Endothelial cell (in vitro differentiated cells): ENCODE results near the gene GRAMD4. TPM values are rescaled to one million over a fixed set of nuclear protein-coding genes. Genes with fewer than 3 reads are reported as not detected.

ENCODE experiments used
- DNase-seq: peaks from one replicate; pipeline ENCODE4 v3.0.0; 2021; ENCODE audit warnings: low spot score
- H3K27ac Mint-ChIP-seq: one replicate; pipeline ENCODE4 v1.8.0; 2021; ENCODE audit warnings: mixed read lengths, inconsistent platforms; ENCODE audit not compliant: unreplicated experiment
- H3K27me3 Mint-ChIP-seq: one replicate; pipeline ENCODE4 v1.8.0; 2021; ENCODE audit warnings: mild to moderate bottlenecking, moderate library complexity, mixed read lengths, inconsistent platforms; ENCODE audit not compliant: unreplicated experiment
- H3K36me3 Mint-ChIP-seq: one replicate; pipeline ENCODE4 v1.8.0; 2021; ENCODE audit warnings: mild to moderate bottlenecking, low read depth, mixed read lengths, inconsistent platforms; ENCODE audit not compliant: unreplicated experiment
- H3K4me1 Mint-ChIP-seq: one replicate; pipeline ENCODE4 v1.8.0; 2021; ENCODE audit warnings: mild to moderate bottlenecking, mixed read lengths, inconsistent platforms; ENCODE audit not compliant: unreplicated experiment
- H3K4me3 Mint-ChIP-seq: one replicate; pipeline ENCODE4 v1.8.0; 2021; ENCODE audit warnings: mild to moderate bottlenecking, mixed read lengths, inconsistent platforms; ENCODE audit not compliant: unreplicated experiment
- H3K9me3 Mint-ChIP-seq: one replicate; pipeline ENCODE4 v1.8.0; 2021; ENCODE audit warnings: mixed read lengths, inconsistent platforms; ENCODE audit not compliant: unreplicated experiment
- total RNA-seq: library from RNA; stranded (reverse); fragmentation: NEBNext Ultra II Directional; extraction: Animal tissue kit (Norgen Biotek cat#: 25700); gene quantifications from one replicate; pipeline ENCODE4 v1.2.1, GENCODE V29; 2021; ENCODE audit not compliant: unreplicated experiment
- TF ChIP-seq, protein P1 (sequence below): fragments of 200-600 bp; sonication (generic); IDR thresholded peaks from one replicate; pipeline ENCODE4 v1.5.0; 2021; ENCODE audit warnings: antibody characterized with exemption; ENCODE audit not compliant: unreplicated experiment

The GRAMD4 gene
- total RNA-seq, 1 donor from 2014 or later = 42.7 TPM

- DNase-seq = no peak
- Mint-ChIP-seq H3K9me3 (no peaks in the 10 kb centered on the region), H3K36me3 (peaks cover 14% of the 10 kb centered on the region), H3K27me3 (peaks cover 12% of the 10 kb centered on the region), H3K4me3 (no peak overlapping the region), H3K27ac (no peak overlapping the region), H3K4me1 (no peaks in the 10 kb centered on the region)
- TF ChIP-seq, protein P1, sequence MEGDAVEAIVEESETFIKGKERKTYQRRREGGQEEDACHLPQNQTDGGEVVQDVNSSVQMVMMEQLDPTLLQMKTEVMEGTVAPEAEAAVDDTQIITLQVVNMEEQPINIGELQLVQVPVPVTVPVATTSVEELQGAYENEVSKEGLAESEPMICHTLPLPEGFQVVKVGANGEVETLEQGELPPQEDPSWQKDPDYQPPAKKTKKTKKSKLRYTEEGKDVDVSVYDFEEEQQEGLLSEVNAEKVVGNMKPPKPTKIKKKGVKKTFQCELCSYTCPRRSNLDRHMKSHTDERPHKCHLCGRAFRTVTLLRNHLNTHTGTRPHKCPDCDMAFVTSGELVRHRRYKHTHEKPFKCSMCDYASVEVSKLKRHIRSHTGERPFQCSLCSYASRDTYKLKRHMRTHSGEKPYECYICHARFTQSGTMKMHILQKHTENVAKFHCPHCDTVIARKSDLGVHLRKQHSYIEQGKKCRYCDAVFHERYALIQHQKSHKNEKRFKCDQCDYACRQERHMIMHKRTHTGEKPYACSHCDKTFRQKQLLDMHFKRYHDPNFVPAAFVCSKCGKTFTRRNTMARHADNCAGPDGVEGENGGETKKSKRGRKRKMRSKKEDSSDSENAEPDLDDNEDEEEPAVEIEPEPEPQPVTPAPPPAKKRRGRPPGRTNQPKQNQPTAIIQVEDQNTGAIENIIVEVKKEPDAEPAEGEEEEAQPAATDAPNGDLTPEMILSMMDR = no peak
Observed at GRCh38 chr22:46665751-46666280, 45.6 kb downstream of the GRAMD4 start.

DNA sequence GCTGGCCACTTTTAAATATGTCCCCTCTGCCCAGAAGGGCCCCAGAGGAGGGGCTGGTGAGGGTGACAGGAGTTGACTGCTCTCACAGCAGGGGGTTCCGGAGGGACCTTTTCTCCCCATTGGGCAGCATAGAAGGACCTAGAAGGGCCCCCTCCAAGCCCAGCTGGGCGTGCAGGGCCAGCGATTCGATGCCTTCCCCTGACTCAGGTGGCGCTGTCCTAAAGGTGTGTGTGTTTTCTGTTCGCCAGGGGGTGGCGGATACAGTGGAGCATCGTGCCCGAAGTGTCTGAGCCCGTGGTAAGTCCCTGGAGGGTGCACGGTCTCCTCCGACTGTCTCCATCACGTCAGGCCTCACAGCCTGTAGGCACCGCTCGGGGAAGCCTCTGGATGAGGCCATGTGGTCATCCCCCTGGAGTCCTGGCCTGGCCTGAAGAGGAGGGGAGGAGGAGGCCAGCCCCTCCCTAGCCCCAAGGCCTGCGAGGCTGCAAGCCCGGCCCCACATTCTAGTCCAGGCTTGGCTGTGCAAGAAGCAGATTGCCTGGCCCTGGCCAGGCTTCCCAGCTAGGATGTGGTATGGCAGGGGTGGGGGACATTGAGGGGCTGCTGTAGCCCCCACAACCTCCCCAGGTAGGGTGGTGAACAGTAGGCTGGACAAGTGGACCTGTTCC is 46.5 kb downstream of the GRAMD4 start:
- H3K27me3 Mint-ChIP-seq = peaks cover 8% of the 10 kb centered on the region
- no peaks in the 10 kb centered on the region for H3K9me3 Mint-ChIP-seq
- H3K27ac Mint-ChIP-seq = no peak overlapping the region
- DNase-seq = no peak
- no peaks in the 10 kb centered on the region for H3K4me1 Mint-ChIP-seq
- peaks cover 11% of the 10 kb centered on the region for H3K36me3 Mint-ChIP-seq
- H3K4me3 Mint-ChIP-seq = no peak overlapping the region
- TF ChIP-seq, protein P1 = no peak

- TF ChIP-seq, protein P1 = no peak
- Mint-ChIP-seq H3K9me3 (no peaks in the 10 kb centered on the region), H3K4me3 (no peak overlapping the region), H3K36me3 (peaks cover 11% of the 10 kb centered on the region), H3K27ac (no peak overlapping the region), H3K27me3 (peaks cover 7% of the 10 kb centered on the region), H3K4me1 (no peaks in the 10 kb centered on the region)
- no peak for DNase-seq
Observed at GRCh38 chr22:46667245-46667623, 47.0 kb downstream of the GRAMD4 start.

DNA sequence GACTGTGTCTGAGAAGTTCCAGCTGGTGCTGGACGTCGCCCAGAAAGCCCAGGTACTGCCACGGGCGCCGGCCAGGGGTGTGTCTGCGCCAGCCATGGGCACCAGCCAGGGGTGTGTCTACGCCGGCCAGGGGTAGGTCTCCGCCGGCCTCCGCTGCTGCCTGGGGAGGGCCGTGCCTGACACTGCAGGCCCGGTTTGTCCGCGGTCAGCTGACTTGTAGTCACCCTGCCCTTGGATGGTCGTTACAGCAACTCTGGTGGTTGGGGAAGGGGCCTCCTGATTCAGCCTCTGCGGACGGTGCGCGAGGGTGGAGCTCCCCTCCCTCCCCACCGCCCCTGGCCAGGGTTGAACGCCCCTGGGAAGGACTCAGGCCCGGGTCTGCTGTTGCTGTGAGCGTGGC is 47.9 kb downstream of the GRAMD4 start:
- peaks cover 7% of the 10 kb centered on the region for H3K27me3 Mint-ChIP-seq
- H3K9me3 Mint-ChIP-seq = no peaks in the 10 kb centered on the region
- peaks cover 11% of the 10 kb centered on the region for H3K36me3 Mint-ChIP-seq
- no peak for DNase-seq
- TF ChIP-seq, protein P1 = no peak
- no peak overlapping the region for H3K4me3 Mint-ChIP-seq
- no peak overlapping the region for H3K27ac Mint-ChIP-seq
- H3K4me1 Mint-ChIP-seq = no peaks in the 10 kb centered on the region

DNA sequence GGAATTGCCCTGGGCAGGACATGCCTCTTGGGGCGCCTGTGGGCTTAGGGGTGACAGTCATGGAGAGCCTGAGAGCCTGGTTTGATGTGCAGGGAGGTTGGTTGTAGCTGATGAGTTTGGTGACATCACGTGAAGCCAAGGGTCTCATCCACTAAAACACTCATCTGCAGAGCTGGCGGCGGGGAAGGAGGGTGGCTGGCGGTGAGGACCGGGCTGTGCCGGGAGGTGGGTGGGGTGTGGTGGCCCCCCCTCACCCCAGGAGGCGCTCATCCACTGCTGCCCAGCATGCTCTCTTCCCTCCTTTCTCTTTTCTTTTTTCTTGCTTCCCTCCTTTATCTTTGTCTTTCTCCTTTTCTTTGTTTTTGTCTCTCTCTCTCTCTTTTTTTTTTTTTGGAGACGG is 49.0 kb downstream of the GRAMD4 start:
- no peaks in the 10 kb centered on the region for H3K9me3 Mint-ChIP-seq
- no peak overlapping the region for H3K4me3 Mint-ChIP-seq
- peaks cover 2% of the 10 kb centered on the region for H3K27me3 Mint-ChIP-seq
- DNase-seq = no peak
- H3K27ac Mint-ChIP-seq = no peak overlapping the region
- peaks cover 11% of the 10 kb centered on the region for H3K36me3 Mint-ChIP-seq
- TF ChIP-seq, protein P1 = no peak
- H3K4me1 Mint-ChIP-seq = no peaks in the 10 kb centered on the region
